Hepatocyte (in vitro differentiated cells): ENCODE measurements around the gene ARHGAP31. TPM values are rescaled to one million over a fixed set of nuclear protein-coding genes. Genes with fewer than 3 reads are reported as not detected.
A peak's percentile ranks its signal among the peaks of the same experiment; 100 is the strongest.

Source experiments
- DNase-seq: peaks from one replicate; pipeline ENCODE4 v3.0.0-alpha.2; 2016; ENCODE audit warnings: low spot score
- H2AFZ ChIP-seq: fragments of 200-600 bp; sonication (generic); 2 replicates; pipeline ENCODE4 v1.6.0; 2016; ENCODE audit warnings: antibody characterized with exemption, mild to moderate bottlenecking
- H3K27ac ChIP-seq: fragments of 200-600 bp; sonication (generic); 2 replicates; pipeline ENCODE4 v1.5.1; 2016; ENCODE audit warnings: mild to moderate bottlenecking
- H3K27me3 ChIP-seq: fragments of 200-600 bp; sonication (generic); 2 replicates; pipeline ENCODE4 v1.6.1; 2016
- H3K36me3 ChIP-seq: fragments of 200-600 bp; sonication (generic); replicated peaks from 2 replicates; pipeline ENCODE4 v1.5.1; 2016; ENCODE audit warnings: low read depth; ENCODE audit not compliant: insufficient read depth
- H3K4me1 ChIP-seq: fragments of 200-600 bp; sonication (generic); 2 replicates; pipeline ENCODE4 v1.5.1; 2016; ENCODE audit warnings: mild to moderate bottlenecking, moderate library complexity; ENCODE audit not compliant: insufficient read depth
- H3K4me2 ChIP-seq: fragments of 200-600 bp; sonication (generic); 2 replicates; pipeline ENCODE4 v1.6.0; 2016
- H3K4me3 ChIP-seq: fragments of 200-600 bp; sonication (generic); 2 replicates; pipeline ENCODE4 v1.5.1; 2016; ENCODE audit warnings: mild to moderate bottlenecking
- H3K79me2 ChIP-seq: fragments of 200-600 bp; sonication (generic); 2 replicates; pipeline ENCODE4 v1.6.0; 2017; ENCODE audit warnings: mild to moderate bottlenecking
- H3K9me2 ChIP-seq: fragments of 200-600 bp; sonication (generic); replicated peaks from 2 replicates; pipeline ENCODE4 v1.6.0; 2017; ENCODE audit warnings: mild to moderate bottlenecking; ENCODE audit not compliant: insufficient read depth
- H3K9me3 ChIP-seq: fragments of 200-600 bp; sonication (generic); 2 replicates; pipeline ENCODE4 v1.5.1; 2016; ENCODE audit warnings: low read depth, mild to moderate bottlenecking
- H4K20me1 ChIP-seq: fragments of 200-600 bp; sonication (generic); 2 replicates; pipeline ENCODE4 v1.6.0; 2016; ENCODE audit warnings: mild to moderate bottlenecking; ENCODE audit not compliant: insufficient read depth, poor library complexity, severe bottlenecking
- CTCF ChIP-seq: fragments of 200-600 bp; sonication (generic); IDR thresholded peaks from 2 replicates; pipeline ENCODE4 v1.5.1; 2016; ENCODE audit warnings: antibody characterized with exemption, mild to moderate bottlenecking; ENCODE audit not compliant: poor library complexity
- EZH2 ChIP-seq: fragments of 200-600 bp; sonication (generic); IDR thresholded peaks from 2 replicates; pipeline ENCODE4 v1.6.1; 2016; ENCODE audit warnings: antibody characterized with exemption, mild to moderate bottlenecking, borderline replicate concordance
- EZH2phosphoT487 ChIP-seq: fragments of 200-600 bp; sonication (generic); IDR thresholded peaks from one replicate; pipeline ENCODE4 v1.6.1; 2018; ENCODE audit warnings: antibody characterized with exemption, mild to moderate bottlenecking, low read depth, moderate library complexity; ENCODE audit not compliant: unreplicated experiment, severe bottlenecking
- WGBS: methylation state at CpG from one replicate; pipeline ENCODE4 v1.1.6; 2016; ENCODE audit warnings: low lambda C conversion rate; ENCODE audit errors: missing lambda C conversion rate; 5-methylcytosine and 5-hydroxymethylcytosine counted together
- polyA plus RNA-seq: library from polyadenylated mRNA; unstranded; fragments of >200 nt; fragmentation: Nextera tagmentation; extraction: Ambion mirVana; gene quantifications from 2 replicates; pipeline ENCODE4 v1.2.1, GENCODE V29; 2016
- total RNA-seq: library from RNA; depleted of rRNA; stranded (reverse); fragments of >200 nt; gene quantifications from 2 replicates; pipeline ENCODE4 v1.2.3, GENCODE V29; 2014

The ARHGAP31 gene
- total and polyA plus RNA-seq, 2 experiments from 2014 or later, result 2.9 to 7.3 TPM

- no peak for TF ChIP-seq EZH2phosphoT487
- no peak for TF ChIP-seq CTCF
- no peak for TF ChIP-seq EZH2
- Histone ChIP-seq H4K20me1 (no peaks in the 10 kb centered on the region), H3K9me3 (no peaks in the 10 kb centered on the region), H3K36me3 (no peaks in the 10 kb centered on the region), H2AFZ (no peak overlapping the region), H3K27me3 (no peaks in the 10 kb centered on the region), H3K79me2 (no peaks in the 10 kb centered on the region), H3K4me1 (peaks cover 17% of the 10 kb centered on the region), H3K4me2 (peak overlapping the region; percentile 38), H3K4me3 (no peak overlapping the region), H3K9me2 (no peaks in the 10 kb centered on the region), H3K27ac (peak overlapping the region; percentile 10)
- WGBS, result 29% methylated on average over 1 of the region's 1 CpG
- no peak for DNase-seq
These were observed 51.9 kb downstream of the ARHGAP31 start for GRCh38 chr3:119346076-119346496.

GRCh38 chr3:119347036-119347435 is 52.9 kb downstream of the ARHGAP31 start:
- no peaks in the 10 kb centered on the region for H3K9me2 ChIP-seq
- H3K4me1 ChIP-seq, result peaks cover 17% of the 10 kb centered on the region
- H4K20me1 ChIP-seq, result no peaks in the 10 kb centered on the region
- no peaks in the 10 kb centered on the region for H3K9me3 ChIP-seq
- H3K27ac ChIP-seq, result no peak overlapping the region
- whole genome bisulfite sequencing, result 95% methylated on average over 3 of the region's 3 CpGs
- no peak overlapping the region for H3K4me3 ChIP-seq
- no peak overlapping the region for H3K4me2 ChIP-seq
- H3K27me3 ChIP-seq, result no peaks in the 10 kb centered on the region
- H2AFZ ChIP-seq, result no peak overlapping the region
- no peaks in the 10 kb centered on the region for H3K79me2 ChIP-seq
- TF ChIP-seq EZH2phosphoT487 (no peak), EZH2 (no peak), CTCF (no peak)
- DNase-seq, result no peak
- no peaks in the 10 kb centered on the region for H3K36me3 ChIP-seq

GRCh38 chr3:119349354-119350041 is 55.3 kb downstream of the ARHGAP31 start:
- Histone ChIP-seq H4K20me1 (no peaks in the 10 kb centered on the region), H3K4me1 (peaks cover 26% of the 10 kb centered on the region), H2AFZ (peak overlapping the region; percentile 2), H3K4me2 (no peak overlapping the region), H3K27me3 (no peaks in the 10 kb centered on the region), H3K27ac (peak overlapping the region; percentile 26), H3K4me3 (no peak overlapping the region), H3K36me3 (no peaks in the 10 kb centered on the region), H3K79me2 (no peaks in the 10 kb centered on the region), H3K9me2 (no peaks in the 10 kb centered on the region), H3K9me3 (no peaks in the 10 kb centered on the region)
- WGBS, result 38% methylated on average over 4 of the region's 4 CpGs
- no peak for TF ChIP-seq CTCF
- TF ChIP-seq EZH2phosphoT487, result no peak
- TF ChIP-seq EZH2, result no peak
- DNase-seq, result no peak
